Loucy (cell line): ENCODE results near the gene SLC27A4.

Experiments
- H2AFZ ChIP-seq: fragments of 200-600 bp; sonication (generic); 2 replicates; pipeline ENCODE4 v1.6.0; 2016; ENCODE audit warnings: antibody characterized with exemption, mild to moderate bottlenecking, low read length, moderate library complexity
- H3F3A ChIP-seq: fragments of 200-600 bp; 2 replicates; pipeline ENCODE4 v1.6.0; 2016; ENCODE audit warnings: antibody characterized with exemption, low read depth, mild to moderate bottlenecking
- H3K27me3 ChIP-seq: fragments of 200-600 bp; sonication (generic); 2 replicates; pipeline ENCODE4 v1.6.1; 2014; ENCODE audit warnings: low read length, mild to moderate bottlenecking; ENCODE audit not compliant: insufficient read depth, poor library complexity, severe bottlenecking
- H3K36me3 ChIP-seq: fragments of 200-600 bp; sonication (generic); 2 replicates; pipeline ENCODE4 v1.6.1; 2016; ENCODE audit warnings: low read length; ENCODE audit not compliant: insufficient read depth
- H3K4me1 ChIP-seq: fragments of 200-600 bp; sonication (generic); 2 replicates; pipeline ENCODE4 v1.5.1; 2014; ENCODE audit warnings: low read length, mild to moderate bottlenecking; ENCODE audit not compliant: insufficient read depth, poor library complexity, severe bottlenecking
- H3K4me2 ChIP-seq: fragments of 200-600 bp; sonication (generic); 2 replicates; pipeline ENCODE4 v1.6.0; 2014; ENCODE audit warnings: antibody characterized with exemption, low read length, low read depth, mild to moderate bottlenecking; ENCODE audit not compliant: poor library complexity, severe bottlenecking
- H3K4me3 ChIP-seq: fragments of 200-600 bp; sonication (generic); 2 replicates; pipeline ENCODE4 v1.5.1; 2014; ENCODE audit warnings: low read length, mild to moderate bottlenecking, mixed read lengths; ENCODE audit not compliant: poor library complexity, severe bottlenecking
- H3K79me2 ChIP-seq: fragments of 200-600 bp; sonication (generic); 2 replicates; pipeline ENCODE4 v1.6.1; 2014; ENCODE audit warnings: low read length; ENCODE audit not compliant: insufficient read depth
- H3K9ac ChIP-seq: fragments of 200-600 bp; sonication (generic); 2 replicates; pipeline ENCODE4 v1.6.0; 2014; ENCODE audit warnings: mild to moderate bottlenecking, low read depth, low read length, moderate library complexity; ENCODE audit not compliant: poor library complexity, severe bottlenecking
- H3K9me2 ChIP-seq: fragments of 200-600 bp; sonication (generic); replicated peaks from 2 replicates; pipeline ENCODE4 v1.6.1; 2016; ENCODE audit warnings: low read depth, low read length, mixed read lengths
- H3K9me3 ChIP-seq: fragments of 200-600 bp; sonication (generic); 2 replicates; pipeline ENCODE4 v1.6.1; 2014; ENCODE audit warnings: mild to moderate bottlenecking, antibody characterized with exemption, low read length, low read depth; ENCODE audit not compliant: insufficient read depth
- H4K20me1 ChIP-seq: fragments of 200-600 bp; sonication (generic); 2 replicates; pipeline ENCODE4 v1.6.0; 2014; ENCODE audit warnings: antibody characterized with exemption, low read length, mild to moderate bottlenecking; ENCODE audit not compliant: insufficient read depth, poor library complexity, severe bottlenecking
- CTCF ChIP-seq: fragments of 200-600 bp; sonication (generic); conservative IDR thresholded peaks from 2 replicates; pipeline ENCODE4 v1.5.1; 2014; ENCODE audit warnings: mild to moderate bottlenecking, antibody characterized with exemption, low read length
- EZH2phosphoT487 ChIP-seq: fragments of 200-600 bp; IDR thresholded peaks from 2 replicates; pipeline ENCODE4 v1.6.1; 2018; ENCODE audit warnings: antibody characterized with exemption, mild to moderate bottlenecking, moderate library complexity, borderline replicate concordance

The SLC27A4 gene

DNA sequence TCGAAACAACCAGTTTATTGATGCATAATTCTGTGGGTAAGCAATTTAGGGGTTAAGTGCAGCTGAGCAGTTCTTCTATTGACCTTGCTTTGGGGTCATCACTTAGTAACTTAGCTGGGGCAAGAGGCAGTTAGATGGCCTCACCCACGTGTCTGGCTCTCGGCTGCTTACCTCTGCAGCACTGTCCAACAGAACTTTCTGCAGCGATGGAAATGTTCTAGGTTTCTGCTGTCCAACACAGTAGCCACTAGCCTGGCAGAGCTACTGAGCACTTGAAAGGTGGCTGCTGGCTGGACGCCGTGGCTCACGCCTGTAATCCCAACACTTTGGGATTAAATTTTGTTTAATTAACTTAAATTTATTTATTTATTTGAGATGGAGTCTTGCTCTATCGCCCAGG lies 17.8 kb downstream of the SLC27A4 start:
- H3F3A ChIP-seq: no peaks in the 10 kb centered on the region
- no peak overlapping the region for H3K4me2 ChIP-seq
- no peaks in the 10 kb centered on the region for H3K79me2 ChIP-seq
- H3K9ac ChIP-seq: no peak overlapping the region
- no peaks in the 10 kb centered on the region for H3K9me3 ChIP-seq
- no peak overlapping the region for H3K4me3 ChIP-seq
- no peaks in the 10 kb centered on the region for H3K36me3 ChIP-seq
- TF ChIP-seq EZH2phosphoT487 (no peak), CTCF (no peak)
- no peaks in the 10 kb centered on the region for H3K9me2 ChIP-seq
- no peak overlapping the region for H2AFZ ChIP-seq
- H3K27me3 ChIP-seq: no peaks in the 10 kb centered on the region
- no peaks in the 10 kb centered on the region for H3K4me1 ChIP-seq
- H4K20me1 ChIP-seq: no peaks in the 10 kb centered on the region

DNA sequence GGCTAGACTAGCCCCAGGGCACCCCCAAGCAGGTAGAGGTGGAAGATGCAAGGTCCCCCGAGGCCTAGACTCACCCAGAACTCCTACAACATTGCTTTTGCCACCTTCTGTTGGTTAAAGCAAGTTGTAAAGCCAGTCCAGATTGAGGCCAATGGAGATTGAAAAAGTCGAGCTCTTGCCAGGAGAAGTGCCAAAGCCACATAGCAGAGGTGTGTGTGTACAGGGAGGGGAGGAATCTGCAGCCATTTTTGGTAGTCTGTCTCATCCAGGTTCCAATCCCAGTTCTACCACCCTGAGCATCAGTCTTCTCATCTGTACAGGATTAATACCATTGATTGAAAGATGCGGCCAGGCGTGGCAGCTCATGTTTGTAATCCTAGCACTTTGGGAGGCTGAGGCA lies 18.5 kb downstream of the SLC27A4 start:
- Histone ChIP-seq H3F3A (no peaks in the 10 kb centered on the region), H2AFZ (no peak overlapping the region), H3K4me2 (no peak overlapping the region), H3K9me3 (no peaks in the 10 kb centered on the region), H3K4me3 (no peak overlapping the region), H3K9ac (no peak overlapping the region), H4K20me1 (no peaks in the 10 kb centered on the region), H3K36me3 (no peaks in the 10 kb centered on the region), H3K4me1 (no peaks in the 10 kb centered on the region), H3K79me2 (no peaks in the 10 kb centered on the region), H3K27me3 (no peaks in the 10 kb centered on the region), H3K9me2 (no peaks in the 10 kb centered on the region)
- TF ChIP-seq EZH2phosphoT487: no peak
- no peak for TF ChIP-seq CTCF

GRCh38 chr9:128360826-128361225 lies 20.5 kb downstream of the SLC27A4 start:
- no peaks in the 10 kb centered on the region for H3K79me2 ChIP-seq
- no peaks in the 10 kb centered on the region for H3F3A ChIP-seq
- H3K9me2 ChIP-seq: no peaks in the 10 kb centered on the region
- H2AFZ ChIP-seq: no peak overlapping the region
- no peak overlapping the region for H3K9ac ChIP-seq
- TF ChIP-seq EZH2phosphoT487 (no peak), CTCF (no peak)
- H3K4me3 ChIP-seq: no peak overlapping the region
- no peak overlapping the region for H3K4me2 ChIP-seq
- H3K9me3 ChIP-seq: no peaks in the 10 kb centered on the region
- no peaks in the 10 kb centered on the region for H3K36me3 ChIP-seq
- no peaks in the 10 kb centered on the region for H3K4me1 ChIP-seq
- H3K27me3 ChIP-seq: no peaks in the 10 kb centered on the region
- H4K20me1 ChIP-seq: no peaks in the 10 kb centered on the region
